GM12878 (cell line): ENCODE data around the gene ADARB1. TPM values are rescaled to one million over a fixed set of nuclear protein-coding genes. Genes with fewer than 3 reads are reported as not detected.

Experiments used
- BRCA1 ChIP-seq: IDR thresholded peaks from 2 replicates; pipeline ENCODE4 v1.6.1; 2011; ENCODE audit warnings: low read depth, low read length, improper control_type of control experiment
- CHD4 ChIP-seq: fragments of 200-600 bp; sonication (generic); IDR thresholded peaks from 2 replicates; pipeline ENCODE4 v1.6.1; 2016; ENCODE audit warnings: mild to moderate bottlenecking
- FOXK2 ChIP-seq: fragments of 450-650 bp; IDR thresholded peaks from 2 replicates; pipeline ENCODE4 v1.6.1; 2017; ENCODE audit warnings: mild to moderate bottlenecking, moderate library complexity
- KLF5 ChIP-seq: fragments of 450-650 bp; IDR thresholded peaks from 2 replicates; pipeline ENCODE4 v1.6.1; 2014; ENCODE audit warnings: mild to moderate bottlenecking; ENCODE audit not compliant: partially characterized antibody
- NFYA ChIP-seq: IDR thresholded peaks from 2 replicates; pipeline ENCODE4 v1.6.1; 2011; ENCODE audit warnings: low read depth, mild to moderate bottlenecking, low read length, improper control_type of control experiment, borderline replicate concordance
- RBBP5 ChIP-seq: fragments of 200-600 bp; sonication (generic); conservative IDR thresholded peaks from 2 replicates; pipeline ENCODE4 v1.6.1; 2016
- SIN3A ChIP-seq: IDR thresholded peaks from 2 replicates; pipeline ENCODE4 v1.6.1; 2012; ENCODE audit warnings: low read depth, low read length, improper control_type of control experiment
- SMAD1 ChIP-seq: fragments of 450-650 bp; IDR thresholded peaks from 2 replicates; pipeline ENCODE4 v1.6.1; 2018; ENCODE audit warnings: mild to moderate bottlenecking, low read depth; ENCODE audit not compliant: partially characterized antibody
- SREBF2 ChIP-seq: IDR thresholded peaks from 2 replicates; pipeline ENCODE4 v1.6.1; 2012; ENCODE audit warnings: mild to moderate bottlenecking, low read length
- polyA plus RNA-seq, 11 experiments: library from polyadenylated mRNA; depleted of rRNA in 4 of 11; unstranded in 6 of 11; stranded (reverse) in 5 of 11; fragments of >200 nt; fragmentation: Nextera tagmentation in 4 of 11; fragmentation: Illumina TruSeq in 1 of 11; extraction: Ambion mirVana in 4 of 11; extraction: Trizol in 1 of 11; gene quantifications; 1 replicate in 1 of 11; 2 replicates in 10 of 11; pipeline versions ENCODE4 v1.2.1 to v1.2.3, GENCODE V29; 2011 to 2016; ENCODE audit warnings: inconsistent platforms in 2 of 11, missing spikeins in 2 of 11, low read depth in 1 of 11
- total RNA-seq, 4 experiments: library from RNA; depleted of rRNA in 3 of 4; stranded (reverse); fragments of >200 nt in 3 of 4; fragmentation: Illumina TruSeq in 1 of 4; extraction: Trizol in 1 of 4; gene quantifications; 2 replicates each; pipeline versions ENCODE4 v1.2.1 to v1.2.3, GENCODE V29; 2013 to 2021
- TF ChIP-seq, protein P1 (sequence below): fragments of 450-650 bp; IDR thresholded peaks from 2 replicates; pipeline ENCODE4 v1.6.1; 2016; ENCODE audit warnings: mild to moderate bottlenecking, moderate library complexity, borderline replicate concordance
- TF ChIP-seq, protein P2 (sequence below): IDR thresholded peaks from 2 replicates; pipeline ENCODE4 v1.6.1; 2011; ENCODE audit warnings: low read depth, mild to moderate bottlenecking, low read length, moderate library complexity, borderline replicate concordance; ENCODE audit errors: extremely low read depth

Gene ADARB1
- total and polyA plus RNA-seq, 10 of the 15 experiments (the other 5 are each of a cell fraction or from before 2014, with no cell fraction given), result 5.7 to 61.7 (median 25.3) TPM

DNA sequence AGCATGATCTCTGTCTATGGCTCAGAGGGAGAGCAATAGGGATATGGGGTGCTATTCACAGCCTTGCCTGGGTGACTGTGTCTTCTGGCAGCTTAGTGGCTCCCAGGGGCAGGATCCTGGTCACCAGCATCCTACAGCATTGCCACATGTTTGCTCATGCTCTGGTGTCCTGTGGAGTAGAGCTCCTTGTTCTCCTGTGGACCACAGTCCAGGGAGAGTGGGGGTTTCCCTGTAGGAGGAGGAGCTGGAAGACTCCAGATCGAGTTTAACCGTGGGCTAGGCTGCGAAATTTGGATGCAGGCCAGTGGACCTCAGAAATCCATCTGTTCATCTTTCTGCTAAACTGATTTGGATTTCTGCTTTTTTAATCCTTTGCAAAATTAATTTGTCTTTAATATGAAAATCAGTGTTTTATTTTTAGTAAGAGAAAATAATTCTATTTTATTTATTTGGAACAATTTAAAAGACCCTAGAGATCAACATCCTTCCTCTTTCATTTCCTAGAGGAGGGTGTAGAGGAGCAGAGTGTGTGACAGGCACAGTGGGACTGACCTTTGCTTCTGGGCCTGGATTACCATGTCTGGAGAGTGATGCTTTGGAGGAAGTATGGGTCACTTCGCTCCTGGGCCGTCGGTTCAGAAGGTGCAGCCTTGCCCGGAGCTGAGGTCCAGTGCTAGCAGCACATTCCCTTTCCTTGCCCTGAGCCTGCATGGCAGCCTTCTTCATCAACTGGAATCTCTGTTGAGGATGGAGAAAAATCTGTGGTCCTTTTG, 17.4 kb downstream of the ADARB1 start (continued):
- TF ChIP-seq, protein P1, sequence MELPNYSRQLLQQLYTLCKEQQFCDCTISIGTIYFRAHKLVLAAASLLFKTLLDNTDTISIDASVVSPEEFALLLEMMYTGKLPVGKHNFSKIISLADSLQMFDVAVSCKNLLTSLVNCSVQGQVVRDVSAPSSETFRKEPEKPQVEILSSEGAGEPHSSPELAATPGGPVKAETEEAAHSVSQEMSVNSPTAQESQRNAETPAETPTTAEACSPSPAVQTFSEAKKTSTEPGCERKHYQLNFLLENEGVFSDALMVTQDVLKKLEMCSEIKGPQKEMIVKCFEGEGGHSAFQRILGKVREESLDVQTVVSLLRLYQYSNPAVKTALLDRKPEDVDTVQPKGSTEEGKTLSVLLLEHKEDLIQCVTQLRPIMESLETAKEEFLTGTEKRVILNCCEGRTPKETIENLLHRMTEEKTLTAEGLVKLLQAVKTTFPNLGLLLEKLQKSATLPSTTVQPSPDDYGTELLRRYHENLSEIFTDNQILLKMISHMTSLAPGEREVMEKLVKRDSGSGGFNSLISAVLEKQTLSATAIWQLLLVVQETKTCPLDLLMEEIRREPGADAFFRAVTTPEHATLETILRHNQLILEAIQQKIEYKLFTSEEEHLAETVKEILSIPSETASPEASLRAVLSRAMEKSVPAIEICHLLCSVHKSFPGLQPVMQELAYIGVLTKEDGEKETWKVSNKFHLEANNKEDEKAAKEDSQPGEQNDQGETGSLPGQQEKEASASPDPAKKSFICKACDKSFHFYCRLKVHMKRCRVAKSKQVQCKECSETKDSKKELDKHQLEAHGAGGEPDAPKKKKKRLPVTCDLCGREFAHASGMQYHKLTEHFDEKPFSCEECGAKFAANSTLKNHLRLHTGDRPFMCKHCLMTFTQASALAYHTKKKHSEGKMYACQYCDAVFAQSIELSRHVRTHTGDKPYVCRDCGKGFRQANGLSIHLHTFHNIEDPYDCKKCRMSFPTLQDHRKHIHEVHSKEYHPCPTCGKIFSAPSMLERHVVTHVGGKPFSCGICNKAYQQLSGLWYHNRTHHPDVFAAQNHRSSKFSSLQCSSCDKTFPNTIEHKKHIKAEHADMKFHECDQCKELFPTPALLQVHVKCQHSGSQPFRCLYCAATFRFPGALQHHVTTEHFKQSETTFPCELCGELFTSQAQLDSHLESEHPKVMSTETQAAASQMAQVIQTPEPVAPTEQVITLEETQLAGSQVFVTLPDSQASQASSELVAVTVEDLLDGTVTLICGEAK, result no peak
- TF ChIP-seq NFYA (no peak), SIN3A (no peak), BRCA1 (no peak), SMAD1 (no peak), FOXK2 (no peak), RBBP5 (no peak), KLF5 (no peak), CHD4 (no peak), SREBF2 (no peak)
- TF ChIP-seq, protein P2, sequence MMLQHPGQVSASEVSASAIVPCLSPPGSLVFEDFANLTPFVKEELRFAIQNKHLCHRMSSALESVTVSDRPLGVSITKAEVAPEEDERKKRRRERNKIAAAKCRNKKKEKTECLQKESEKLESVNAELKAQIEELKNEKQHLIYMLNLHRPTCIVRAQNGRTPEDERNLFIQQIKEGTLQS, result no peak
